ENCODE results near the gene IKZF2. TPM values are rescaled to one million over a fixed set of nuclear protein-coding genes. Genes with fewer than 3 reads are reported as not detected.

Gene IKZF2
- total RNA-seq, 2 experiments from 2014 or later = 14.7 to 41.4 TPM

DNA sequence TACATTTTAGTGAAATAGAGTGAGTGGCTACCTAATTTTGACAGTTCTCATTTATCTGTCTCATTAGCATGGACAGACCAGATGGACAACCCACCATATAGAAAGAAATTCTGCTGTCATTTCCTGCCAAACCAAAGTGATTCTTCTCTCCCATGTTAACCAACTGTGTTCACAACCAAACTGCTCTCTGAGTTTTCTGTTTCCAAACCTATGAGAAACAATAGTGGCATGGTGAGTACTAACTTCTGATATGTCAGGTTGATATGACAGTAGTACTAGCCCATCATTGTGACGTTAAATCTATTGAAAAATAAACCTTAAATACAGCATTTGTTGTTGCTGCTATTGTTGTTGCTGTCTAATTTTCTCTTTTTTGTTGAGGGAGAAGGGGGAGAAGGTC, 72.7 kb downstream of the IKZF2 start:
- CTCF ChIA-PET = no interaction called here
- ATAC-seq (no peak), DNase-seq (no peak)
- no peaks in the 10 kb centered on the region for H3K9me3 Mint-ChIP-seq (ENCODE audit: low read depth)
- no peaks in the 10 kb centered on the region for H3K27me3 Mint-ChIP-seq
- no peak overlapping the region for H3K4me3 Mint-ChIP-seq
- no peaks in the 10 kb centered on the region for H3K4me1 Mint-ChIP-seq
- H3K36me3 Mint-ChIP-seq = peaks cover 4% of the 10 kb centered on the region
- H3K27ac Mint-ChIP-seq = no peak overlapping the region

DNA sequence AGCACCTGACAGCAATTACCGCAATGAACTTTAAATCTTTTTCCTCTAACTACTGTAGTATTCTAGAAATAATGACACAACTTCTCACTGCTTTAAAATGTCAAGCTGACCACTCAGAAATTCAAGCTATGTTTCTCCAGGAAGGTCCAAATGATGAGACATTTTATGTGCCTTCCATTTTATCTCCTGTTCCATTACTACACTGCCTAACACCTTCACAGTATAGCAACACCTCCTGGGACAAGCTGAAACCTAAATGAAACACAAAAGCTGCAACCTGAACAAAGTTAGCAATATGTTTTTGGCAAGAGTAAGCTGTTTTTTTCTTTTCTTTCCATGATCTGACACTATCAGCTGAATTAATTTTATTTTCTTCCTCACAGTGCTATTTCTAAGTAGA, 81.9 kb downstream of the IKZF2 start:
- H3K4me1 Mint-ChIP-seq = peaks cover 8% of the 10 kb centered on the region
- no peak for ATAC-seq
- CTCF ChIA-PET = no interaction called here
- H3K9me3 Mint-ChIP-seq (ENCODE audit: low read depth) = no peaks in the 10 kb centered on the region
- H3K36me3 Mint-ChIP-seq = no peaks in the 10 kb centered on the region
- H3K4me3 Mint-ChIP-seq = no peak overlapping the region
- peaks cover 5% of the 10 kb centered on the region for H3K27me3 Mint-ChIP-seq
- H3K27ac Mint-ChIP-seq = no peak overlapping the region
- no peak for DNase-seq

DNA sequence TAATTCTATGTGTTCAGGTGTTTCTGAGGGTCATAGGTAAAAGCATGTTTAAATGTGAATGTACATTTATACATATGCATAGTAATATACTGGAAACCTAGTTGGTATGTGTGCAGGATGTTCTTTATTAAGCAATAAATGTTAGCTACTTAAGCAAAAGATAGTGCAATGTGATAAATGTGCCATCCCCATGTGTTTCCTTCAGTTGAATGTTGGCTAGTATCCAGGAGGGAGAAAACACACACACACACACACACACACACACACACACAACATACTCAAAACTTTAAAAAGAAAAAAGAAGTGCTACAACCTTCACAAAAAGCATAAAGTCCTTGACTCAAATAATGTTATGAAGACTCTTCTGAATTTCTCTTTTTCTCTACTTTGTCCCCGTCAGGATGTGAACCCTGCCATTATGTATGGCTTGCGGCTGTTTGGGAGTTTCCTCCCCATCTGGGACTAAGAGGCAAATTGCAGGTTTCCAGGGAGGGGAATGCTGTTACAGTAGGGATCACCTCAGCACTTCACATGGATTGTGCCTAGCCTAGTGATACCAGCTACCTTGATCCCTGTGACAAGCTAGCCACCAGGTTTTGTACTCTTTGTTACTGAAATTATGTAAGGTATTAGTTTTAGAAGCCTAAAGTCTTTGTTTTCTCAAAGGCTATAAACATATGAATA, 82.6 kb downstream of the IKZF2 start:
- H3K36me3 Mint-ChIP-seq = no peaks in the 10 kb centered on the region
- CTCF ChIA-PET = interaction anchor here (1.5 kb wide), 1 partner anchor 28 kb away, joined by 3 read pairs; no protein-coding TSS in a partner anchor
- no peaks in the 10 kb centered on the region for H3K9me3 Mint-ChIP-seq (ENCODE audit: low read depth)
- no peak for ATAC-seq
- no peak overlapping the region for H3K27ac Mint-ChIP-seq
- peaks cover 5% of the 10 kb centered on the region for H3K27me3 Mint-ChIP-seq
- H3K4me3 Mint-ChIP-seq = no peak overlapping the region
- no peak for DNase-seq
- peaks cover 14% of the 10 kb centered on the region for H3K4me1 Mint-ChIP-seq

DNA sequence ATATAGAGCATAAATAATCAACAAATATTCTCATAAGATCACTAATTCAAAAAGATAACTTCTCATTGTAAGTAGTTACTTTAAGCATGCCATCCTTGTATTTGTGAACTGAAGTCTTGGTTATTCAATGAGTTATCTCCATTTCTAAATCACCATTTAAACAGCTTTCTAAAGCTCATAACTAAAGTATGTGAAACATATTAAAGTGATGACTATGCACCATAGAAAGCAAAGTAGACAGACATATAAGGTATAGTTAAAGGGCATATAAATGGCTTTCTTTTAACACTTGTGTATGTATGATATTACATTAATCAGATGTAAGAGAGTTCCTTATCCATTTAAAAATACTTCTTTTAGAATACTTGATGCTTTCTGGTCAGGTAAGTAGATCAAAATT, 83.5 kb downstream of the IKZF2 start:
- Mint-ChIP-seq H3K4me3 (no peak overlapping the region), H3K27me3 (peaks cover 5% of the 10 kb centered on the region), H3K9me3 (ENCODE audit: low read depth) (no peaks in the 10 kb centered on the region), H3K4me1 (peaks cover 14% of the 10 kb centered on the region), H3K27ac (no peak overlapping the region), H3K36me3 (no peaks in the 10 kb centered on the region)
- ATAC-seq (no peak), DNase-seq (no peak)
- CTCF ChIA-PET = interaction anchor here (1.5 kb wide), 1 partner anchor 29 kb away, joined by 3 read pairs; no protein-coding TSS in a partner anchor

DNA sequence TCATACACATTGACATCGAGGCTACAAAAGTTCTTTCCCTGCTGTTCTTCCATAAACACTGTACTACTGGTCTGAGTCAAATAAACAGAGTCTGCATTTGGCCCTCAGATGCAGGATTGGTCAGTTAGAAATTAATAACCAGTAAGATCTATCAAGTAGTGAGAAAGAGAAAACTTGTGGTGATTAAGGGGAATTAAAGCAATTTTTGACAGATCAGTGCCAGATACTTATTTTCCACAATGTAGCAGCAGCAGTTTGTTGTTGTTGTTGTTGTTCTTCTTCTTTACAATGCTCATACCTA, 85.0 kb downstream of the IKZF2 start:
- no peak for DNase-seq
- Mint-ChIP-seq H3K4me3 (no peak overlapping the region), H3K36me3 (no peaks in the 10 kb centered on the region), H3K27me3 (peaks cover 5% of the 10 kb centered on the region), H3K4me1 (peaks cover 14% of the 10 kb centered on the region), H3K27ac (no peak overlapping the region), H3K9me3 (ENCODE audit: low read depth) (no peaks in the 10 kb centered on the region)
- CTCF ChIA-PET = no interaction called here
- no peak for ATAC-seq

DNA sequence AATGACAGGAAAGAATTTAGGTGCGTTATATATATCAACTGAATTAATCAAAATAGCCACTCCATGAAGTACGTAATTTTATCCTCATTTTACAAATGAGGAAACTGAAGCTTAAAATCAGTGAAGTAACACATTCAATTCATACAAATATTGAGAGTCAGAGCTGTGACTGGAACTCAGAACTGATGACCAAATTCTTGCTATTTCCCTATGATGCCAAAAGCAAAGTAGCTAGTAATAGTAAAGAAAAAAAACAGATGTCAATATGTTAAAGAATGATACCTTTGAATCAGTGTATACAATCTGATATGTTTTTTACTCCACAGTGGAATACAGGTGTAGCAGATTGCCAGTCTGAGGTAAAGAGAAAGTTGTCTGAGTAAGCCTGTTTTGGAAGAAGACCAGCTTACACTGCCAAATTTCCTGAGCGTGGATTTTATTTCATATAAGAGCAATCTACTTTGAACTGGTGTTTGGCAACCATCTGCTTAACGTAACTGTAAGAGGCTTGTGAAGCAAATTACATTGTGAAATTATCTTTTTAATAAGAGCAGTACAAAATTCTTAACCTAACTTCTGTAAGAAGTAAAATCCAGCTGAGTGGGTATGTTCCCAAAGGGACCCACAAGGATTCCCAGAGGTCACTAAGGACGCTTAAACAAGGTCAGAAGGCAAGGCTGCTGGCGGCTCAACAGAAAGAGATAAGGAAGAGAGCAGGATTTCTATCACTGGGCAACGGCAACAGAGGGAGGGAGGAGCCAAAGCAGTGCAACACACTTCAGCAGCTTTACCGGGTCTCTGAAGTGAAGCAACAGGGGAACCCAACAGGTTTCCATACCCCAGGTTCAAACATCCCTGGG, 85.6 kb downstream of the IKZF2 start:
- peak; percentile 20 for ATAC-seq
- Mint-ChIP-seq H3K9me3 (ENCODE audit: low read depth) (no peaks in the 10 kb centered on the region), H3K36me3 (no peaks in the 10 kb centered on the region), H3K4me1 (peaks cover 14% of the 10 kb centered on the region), H3K27ac (no peak overlapping the region), H3K4me3 (no peak overlapping the region), H3K27me3 (peaks cover 5% of the 10 kb centered on the region)
- CTCF ChIA-PET = interaction anchor here (0.6 kb wide), 1 partner anchor 85 kb away, joined by 3 read pairs; no protein-coding TSS in a partner anchor
- no peak for DNase-seq

DNA sequence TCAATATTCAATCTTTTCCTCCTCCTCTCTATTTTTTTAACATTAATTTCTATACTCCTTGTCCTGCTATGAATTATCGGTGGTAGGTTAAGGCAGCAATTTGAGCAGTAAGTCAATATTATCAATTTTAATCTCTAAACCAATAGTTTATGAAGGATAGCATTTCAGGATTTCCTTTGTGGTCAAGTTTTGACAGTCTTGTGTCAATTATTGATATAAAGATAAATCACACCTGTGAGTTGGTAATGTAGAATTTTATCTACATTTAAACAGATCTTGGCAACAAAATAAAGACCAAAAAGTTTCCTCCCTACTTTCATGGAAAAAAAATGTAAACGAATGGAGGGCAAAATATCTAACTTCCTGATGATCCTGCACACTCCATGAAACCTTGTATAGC, 87.3 kb downstream of the IKZF2 start:
- DNase-seq = no peak
- no peak overlapping the region for H3K27ac Mint-ChIP-seq
- H3K4me1 Mint-ChIP-seq = peaks cover 14% of the 10 kb centered on the region
- H3K4me3 Mint-ChIP-seq = no peak overlapping the region
- ATAC-seq = no peak
- no peaks in the 10 kb centered on the region for H3K36me3 Mint-ChIP-seq
- no peaks in the 10 kb centered on the region for H3K9me3 Mint-ChIP-seq (ENCODE audit: low read depth)
- no peaks in the 10 kb centered on the region for H3K27me3 Mint-ChIP-seq
- CTCF ChIA-PET = no interaction called here

DNA sequence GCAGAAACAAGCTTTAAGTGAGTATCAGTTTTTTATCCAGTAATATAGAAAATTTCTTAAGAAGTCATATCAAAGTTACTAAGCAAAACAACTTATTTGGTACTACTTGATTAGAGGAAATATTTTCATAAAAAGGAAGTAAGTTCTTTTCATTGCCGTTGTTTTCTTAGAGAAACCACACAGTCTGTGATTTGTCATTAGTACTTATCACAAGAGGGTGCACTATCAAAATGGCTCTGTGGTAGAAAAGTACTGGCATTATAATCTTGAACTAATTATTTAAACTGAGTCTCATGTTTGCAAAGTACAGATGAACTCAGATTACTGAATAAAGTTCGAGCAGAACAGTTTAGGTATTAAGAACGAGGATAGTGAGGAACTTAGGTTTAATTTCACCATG, 93.4 kb downstream of the IKZF2 start:
- no peak for ATAC-seq
- CTCF ChIA-PET = interaction anchor here (1.0 kb wide), 1 partner anchor 24 kb away, joined by 3 read pairs; no protein-coding TSS in a partner anchor
- H3K36me3 Mint-ChIP-seq = peaks cover under 1% of the 10 kb centered on the region

DNA sequence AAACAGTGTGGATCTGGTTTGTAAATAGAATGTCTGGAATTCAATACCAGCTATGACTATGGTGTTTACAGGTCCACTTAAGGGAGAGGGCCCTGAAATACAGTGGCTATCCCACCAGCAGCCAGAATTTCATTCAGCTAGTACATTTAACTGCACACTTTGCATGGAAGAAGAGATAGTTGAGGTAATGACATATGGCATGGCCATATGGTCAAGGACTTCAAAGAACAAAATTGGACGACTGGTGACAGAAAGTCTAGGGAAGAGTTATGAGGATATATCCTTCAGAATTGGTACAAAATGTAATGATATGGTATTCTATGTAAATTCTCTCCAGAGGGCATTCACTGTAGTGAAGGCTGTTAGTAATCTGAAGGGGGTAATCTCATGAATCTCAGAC, 105.0 kb downstream of the IKZF2 start:
- Mint-ChIP-seq H3K27ac (no peak overlapping the region), H3K9me3 (ENCODE audit: low read depth) (peaks cover 2% of the 10 kb centered on the region), H3K4me3 (no peak overlapping the region), H3K36me3 (peaks cover 9% of the 10 kb centered on the region), H3K4me1 (no peaks in the 10 kb centered on the region), H3K27me3 (no peaks in the 10 kb centered on the region)
- DNase-seq (no peak), ATAC-seq (no peak)
- CTCF ChIA-PET = no interaction called here

More for the DNA sequence above, 93.4 kb downstream of the IKZF2 start:
- Mint-ChIP-seq H3K9me3 (ENCODE audit: low read depth) (peaks cover 2% of the 10 kb centered on the region), H3K27me3 (no peaks in the 10 kb centered on the region), H3K27ac (no peak overlapping the region), H3K4me3 (no peak overlapping the region), H3K4me1 (peaks cover 4% of the 10 kb centered on the region)
- DNase-seq = no peak

DNA sequence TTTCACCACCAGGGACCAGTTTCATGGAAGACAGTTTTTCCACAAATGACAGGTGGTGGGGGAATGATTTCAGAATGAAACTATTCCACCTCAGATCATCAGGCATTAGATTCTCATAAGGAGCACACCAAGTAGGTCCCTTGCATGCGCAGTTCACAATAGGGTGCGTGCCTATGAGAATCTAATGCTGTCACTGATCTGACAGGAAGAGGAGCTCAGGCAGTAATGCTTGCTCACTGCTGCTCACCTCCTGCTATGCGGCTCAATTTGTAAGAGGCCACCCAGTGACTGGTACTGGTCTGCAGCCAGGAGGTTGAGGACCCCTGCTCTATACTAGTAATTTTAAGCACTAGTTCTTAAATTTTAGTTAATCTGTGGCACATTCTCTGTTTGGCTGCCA, 107.8 kb downstream of the IKZF2 start:
- no peak for ATAC-seq
- H3K27ac Mint-ChIP-seq = no peak overlapping the region
- peaks cover 2% of the 10 kb centered on the region for H3K9me3 Mint-ChIP-seq (ENCODE audit: low read depth)
- H3K27me3 Mint-ChIP-seq = no peaks in the 10 kb centered on the region
- CTCF ChIA-PET = no interaction called here
- DNase-seq = no peak
- no peaks in the 10 kb centered on the region for H3K4me1 Mint-ChIP-seq
- H3K36me3 Mint-ChIP-seq = peaks cover 9% of the 10 kb centered on the region
- no peak overlapping the region for H3K4me3 Mint-ChIP-seq

DNA sequence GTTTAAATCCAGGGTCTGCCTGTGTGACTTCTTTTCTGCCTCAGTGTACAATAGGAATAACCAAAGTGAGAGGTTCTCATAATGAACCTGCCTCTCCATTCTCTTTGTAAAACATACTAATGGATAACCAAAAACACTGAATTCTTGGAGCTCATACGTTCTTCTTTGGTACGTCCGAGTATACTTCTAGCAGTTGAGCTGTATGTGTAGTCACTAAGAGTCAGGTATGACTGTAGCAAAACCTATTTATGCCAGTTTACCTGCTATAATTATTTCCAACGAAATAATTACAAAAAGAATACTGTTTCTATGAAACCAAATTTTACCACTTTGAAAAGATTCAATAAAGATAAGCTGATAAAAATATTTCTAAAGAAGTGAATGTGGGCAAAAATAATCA, 109.2 kb downstream of the IKZF2 start:
- Mint-ChIP-seq H3K36me3 (peaks cover 9% of the 10 kb centered on the region), H3K27ac (no peak overlapping the region), H3K27me3 (no peaks in the 10 kb centered on the region), H3K4me1 (peaks cover 4% of the 10 kb centered on the region), H3K9me3 (ENCODE audit: low read depth) (peaks cover 2% of the 10 kb centered on the region), H3K4me3 (no peak overlapping the region)
- ATAC-seq (no peak), DNase-seq (no peak)
- CTCF ChIA-PET = no interaction called here

DNA sequence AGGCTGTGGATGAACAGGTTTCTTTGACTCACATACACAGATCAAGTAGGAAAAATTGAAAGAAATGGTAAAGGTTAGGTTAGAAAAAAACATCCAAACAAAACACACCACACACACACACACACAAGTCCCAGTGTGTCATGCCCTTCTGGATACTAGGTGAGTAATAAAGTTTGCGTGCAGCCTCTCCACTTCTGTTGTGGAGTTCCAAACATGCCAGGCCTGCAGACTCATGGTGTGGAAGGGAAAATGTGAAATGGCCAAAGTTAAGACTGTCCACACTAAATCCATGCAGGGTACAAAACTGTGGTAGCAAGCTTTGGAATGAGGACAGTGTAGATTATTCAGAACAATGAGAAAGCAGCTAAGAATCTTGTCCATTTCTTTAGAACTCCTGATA, 114.6 kb downstream of the IKZF2 start:
- ATAC-seq = no peak
- no peaks in the 10 kb centered on the region for H3K27me3 Mint-ChIP-seq
- no peak overlapping the region for H3K27ac Mint-ChIP-seq
- no peak for DNase-seq
- CTCF ChIA-PET = no interaction called here
- no peaks in the 10 kb centered on the region for H3K9me3 Mint-ChIP-seq (ENCODE audit: low read depth)
- H3K4me1 Mint-ChIP-seq = peaks cover 12% of the 10 kb centered on the region
- peaks cover 4% of the 10 kb centered on the region for H3K36me3 Mint-ChIP-seq
- no peak overlapping the region for H3K4me3 Mint-ChIP-seq

DNA sequence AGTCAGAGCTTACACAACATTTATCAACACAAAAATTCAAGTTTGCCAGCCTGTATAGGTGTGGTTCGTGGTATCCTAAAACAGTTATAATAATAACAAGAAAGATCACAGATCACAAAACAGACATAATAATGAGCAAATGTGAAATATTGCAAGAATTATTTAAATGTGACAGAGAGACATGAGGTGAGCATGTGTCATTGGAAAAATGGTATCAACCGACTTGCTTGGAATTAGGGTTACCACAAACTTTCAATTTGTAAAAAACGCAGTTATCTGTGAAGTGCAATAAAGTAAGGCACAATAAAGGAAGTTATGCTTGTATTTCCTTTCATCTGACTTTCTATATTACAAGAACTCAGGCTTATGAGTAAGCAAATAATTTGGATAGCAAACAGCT, 116.8 kb downstream of the IKZF2 start:
- Mint-ChIP-seq H3K36me3 (peaks cover 4% of the 10 kb centered on the region), H3K4me1 (peaks cover 12% of the 10 kb centered on the region), H3K4me3 (no peak overlapping the region), H3K27ac (no peak overlapping the region), H3K9me3 (ENCODE audit: low read depth) (no peaks in the 10 kb centered on the region), H3K27me3 (no peaks in the 10 kb centered on the region)
- DNase-seq (no peak), ATAC-seq (no peak)
- CTCF ChIA-PET = interaction anchor here (1.4 kb wide), 1 partner anchor 16 kb away, joined by 3 read pairs; no protein-coding TSS in a partner anchor

DNA sequence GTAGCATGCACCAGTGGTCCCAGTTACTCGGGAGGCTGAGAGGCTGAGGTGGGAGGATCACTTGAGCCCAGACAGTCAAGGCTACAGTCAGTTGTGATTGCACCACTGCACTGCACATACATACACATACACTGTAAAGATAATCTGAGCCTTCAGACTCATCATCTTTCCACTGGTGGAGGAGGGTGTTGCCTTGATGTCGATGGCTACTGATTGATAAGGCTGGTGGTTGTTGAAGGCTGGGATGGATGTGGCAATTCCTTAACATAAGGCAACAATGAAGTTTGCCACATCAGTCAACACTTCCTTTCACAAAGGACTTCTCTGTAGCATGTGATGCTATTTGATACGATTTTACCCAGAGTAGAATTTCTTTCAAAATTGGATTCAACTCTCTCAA, 118.8 kb downstream of the IKZF2 start:
- H3K27ac Mint-ChIP-seq = no peak overlapping the region
- peaks cover 4% of the 10 kb centered on the region for H3K36me3 Mint-ChIP-seq
- no peak overlapping the region for H3K4me3 Mint-ChIP-seq
- ATAC-seq (no peak), DNase-seq (no peak)
- no peaks in the 10 kb centered on the region for H3K27me3 Mint-ChIP-seq
- H3K4me1 Mint-ChIP-seq = peaks cover 10% of the 10 kb centered on the region
- CTCF ChIA-PET = no interaction called here
- H3K9me3 Mint-ChIP-seq (ENCODE audit: low read depth) = no peaks in the 10 kb centered on the region

Data from activated CD8-positive, alpha-beta memory T cell treated with anti-CD3 and anti-CD28 coated beads, Interleukin-2, amount 10 ng/mL, durations not matched to agents 7 days and 5 days (primary cell).